ENCODE data around the gene LETM1. TPM values are rescaled to one million over a fixed set of nuclear protein-coding genes. Genes with fewer than 3 reads are reported as not detected.

The LETM1 gene
- total and polyA plus RNA-seq, 2 experiments from 2014 or later: 23.3 to 68.9 TPM

GRCh38 chr4:1856943-1857699, 1.2 kb upstream of the LETM1 start:
- H2AFZ ChIP-seq: peak overlapping the region; percentile 95

More at GRCh38 chr4:1856943-1857699, 1.2 kb upstream of the LETM1 start:
- H3K36me3 ChIP-seq (ENCODE audit: insufficient read depth): no peaks in the 10 kb centered on the region
- H3K4me2 ChIP-seq: peak overlapping the region; percentile 93
- peak overlapping the region; percentile 93 for H3K4me3 ChIP-seq
- TF ChIP-seq STAT1 (IDR thresholded peaks at IDR 0.05; ENCODE audit: unreplicated experiment): no peak
- TF ChIP-seq NANOG (IDR thresholded peaks at IDR 0.05; ENCODE audit: borderline replicate concordance): no peak
- TF ChIP-seq EZH2 (IDR thresholded peaks at IDR 0.05; ENCODE audit: low read depth, unreplicated experiment): no peak
- TF ChIP-seq CREB1 (CRISPR knock-in tag; IDR thresholded peaks at IDR 0.05; ENCODE audit: low read depth): no peak
- TF ChIP-seq REST (IDR thresholded peaks at IDR 0.05; ENCODE audit: unreplicated experiment): no peak
- TF ChIP-seq ETS1 (IDR thresholded peaks at IDR 0.05): no peak
- no peak for TF ChIP-seq ZNF114 (CRISPR knock-in tag; IDR thresholded peaks at IDR 0.05)
- no peak for TF ChIP-seq CTCF (conservative IDR thresholded peaks at IDR 0.05; ENCODE audit: low read depth in 2 of 2)
- TF ChIP-seq POLR2AphosphoS5 (IDR thresholded peaks at IDR 0.05; ENCODE audit: low read depth): no peak
- no peak for TF ChIP-seq ZNF331 (CRISPR knock-in tag; IDR thresholded peaks at IDR 0.05; ENCODE audit: low read depth)
- TF ChIP-seq JUNB (IDR thresholded peaks at IDR 0.05; ENCODE audit: unreplicated experiment): no peak
- no peak for TF ChIP-seq ZNF462 (CRISPR knock-in tag; IDR thresholded peaks at IDR 0.05)
- H3K79me2 ChIP-seq (replicated peaks; ENCODE audit: insufficient read depth): peaks cover 30% of the 10 kb centered on the region
- H3K27ac Mint-ChIP-seq: no peak overlapping the region
- peaks cover 7% of the 10 kb centered on the region; the same call in 1 of the 2 replicates for H3K4me1 ChIP-seq (ENCODE audit: insufficient read depth)
- peak; percentile 14 for ATAC-seq
- peaks cover 66% of the 10 kb centered on the region for H3K27me3 Mint-ChIP-seq (ENCODE audit: insufficient read depth, low read depth, poor library complexity)
- H3K9me3 Mint-ChIP-seq: no peaks in the 10 kb centered on the region; the same call in 1 of the 3 replicates
- peaks cover 44% of the 10 kb centered on the region for H4K20me1 ChIP-seq (replicated peaks; ENCODE audit: insufficient read depth)
- H3K4me3 Mint-ChIP-seq: peak overlapping the region; percentile 75
- H3K27ac ChIP-seq (ENCODE audit: low read depth): no peak overlapping the region
- no peaks in the 10 kb centered on the region for H3K9me2 ChIP-seq (ENCODE audit: insufficient read depth)
- peaks cover 15% of the 10 kb centered on the region for H3K4me1 Mint-ChIP-seq
- DNase-seq (ENCODE audit: low spot score): no peak
- peaks cover 5% of the 10 kb centered on the region; the same call in 2 of the 3 replicates for H3K36me3 Mint-ChIP-seq (ENCODE audit: low read depth)
- peaks cover 66% of the 10 kb centered on the region for H3K27me3 ChIP-seq (ENCODE audit: insufficient read depth)
- peaks cover 8% of the 10 kb centered on the region; the same call in 1 of the 2 replicates for H3F3A ChIP-seq (replicated peaks; ENCODE audit: low read depth)

Measured in GM23338 (cell line).